HCT116 (cell line): ENCODE results near the gene ROBO1. TPM values are rescaled to one million over a fixed set of nuclear protein-coding genes. Genes with fewer than 3 reads are reported as not detected.

Source experiments
- ATAC-seq: fragments of 200-7000 bp; cut with Tn5 transposase; 2 replicates; pipeline ENCODE4 v1.9.1; 2020; ENCODE audit warnings: mild to moderate bottlenecking, moderate library complexity
- BruUV-seq: library from RNA; stranded (reverse); fragments of 400-500 nt; replicated peaks from 2 replicates; lab custom pipeline; 2021; lab: Mats Ljungman, UMichigan
- CTCF ChIA-PET: fragments of 300-600 bp; sonication (Branson Sonifier 250); formaldehyde crosslinking; loops from one replicate; lab custom pipeline; 2021; ENCODE audit warnings: antibody characterized with exemption; lab: Charles Lee
- POLR2A ChIA-PET: fragments of 300-600, 350-600 bp; sonication (Branson Sonifier 250); formaldehyde crosslinking; loops from one replicate; lab custom pipeline; 2021; ENCODE audit warnings: antibody characterized with exemption; lab: Charles Lee
- RAD21 ChIA-PET, 2 experiments: fragments of 300-600 bp; sonication (Branson Sonifier 250); formaldehyde crosslinking; loops; one replicate each; lab custom pipeline; 2023; ENCODE audit warnings: low total read pairs in 2 of 2; ENCODE audit not compliant: uncharacterized antibody in 2 of 2, unreplicated experiment in 2 of 2, low non-redundant PET in 1 of 2; lab: Charles Lee
- DNase-seq: peaks from one replicate; pipeline ENCODE4 v3.0.0-alpha.2; 2010; ENCODE audit warnings: low read depth, low spot score
- H2AFZ ChIP-seq: fragments of 200-600 bp; shearing (Covaris generic), sonication (generic); 2 replicates; pipeline ENCODE4 v1.6.1; 2017; ENCODE audit warnings: low read depth, mixed run types, mixed read lengths, antibody characterized with exemption, low read length; ENCODE audit not compliant: poor library complexity, severe bottlenecking
- H3K27ac ChIP-seq: 2 replicates; pipeline ENCODE4 v1.5.1; 2012; ENCODE audit warnings: low read depth, low read length
- H3K27me3 ChIP-seq: fragments of 200-600 bp; sonication (generic); 2 replicates; pipeline ENCODE4 v1.6.1; 2016; ENCODE audit warnings: mixed run types, low read length, mixed read lengths; ENCODE audit not compliant: insufficient read depth
- H3K36me3 ChIP-seq, 2 experiments: fragments of 200-500 bp in 1 of 2; fragments of 200-600 bp in 1 of 2; sonication (Bioruptor generic) in 1 of 2; sonication (generic) in 1 of 2; 2 replicates each; pipeline versions ENCODE4 v1.5.1 to v1.6.1; 2014 to 2016; ENCODE audit warnings: low read length in 2 of 2, inconsistent platforms in 1 of 2, mixed read lengths in 1 of 2, mixed run types in 1 of 2; ENCODE audit not compliant: insufficient read depth in 2 of 2, control insufficient read depth in 1 of 2
- H3K4me1 ChIP-seq, 2 experiments: fragments of 200-600 bp in 1 of 2; sonication (generic) in 1 of 2; 2 replicates each; pipeline versions ENCODE4 v1.5.1 to v1.6.1; 2012 to 2017; ENCODE audit warnings: low read length in 2 of 2, inconsistent platforms in 1 of 2, mild to moderate bottlenecking in 1 of 2, mixed read lengths in 1 of 2, mixed run types in 1 of 2, moderate library complexity in 1 of 2; ENCODE audit not compliant: insufficient read depth in 2 of 2, control insufficient read depth in 1 of 2
- H3K4me2 ChIP-seq: fragments of 200-600 bp; sonication (generic); 2 replicates; pipeline ENCODE4 v1.6.1; 2017; ENCODE audit warnings: mixed run types, low read length, mixed read lengths
- H3K4me3 ChIP-seq, 2 experiments: fragments of 200-600 bp in 1 of 2; sonication (generic) in 1 of 2; replicated peaks in 1 of 2; 2 replicates each; pipeline ENCODE4 v1.5.1; 2011 to 2016; ENCODE audit warnings: low read length in 2 of 2, control low read depth in 1 of 2, low read depth in 1 of 2, mild to moderate bottlenecking in 1 of 2, mixed read lengths in 1 of 2, mixed run types in 1 of 2
- H3K79me2 ChIP-seq: fragments of 200-600 bp; sonication (generic); 2 replicates; pipeline ENCODE4 v1.6.1; 2017; ENCODE audit warnings: mild to moderate bottlenecking, mixed run types, low read length, moderate library complexity, mixed read lengths; ENCODE audit not compliant: insufficient read depth
- H3K9ac ChIP-seq: fragments of 200-600 bp; sonication (generic); 2 replicates; pipeline ENCODE4 v1.6.1; 2016; ENCODE audit warnings: low read length, mixed read lengths
- H3K9me2 ChIP-seq: fragments of 200-600 bp; sonication (generic), shearing (Covaris generic); 2 replicates; pipeline ENCODE4 v1.6.1; 2017; ENCODE audit warnings: mixed run types, mild to moderate bottlenecking, moderate library complexity; ENCODE audit not compliant: insufficient read depth
- H3K9me3 ChIP-seq, 2 experiments: fragments of 200-500 bp in 1 of 2; fragments of 200-600 bp in 1 of 2; sonication (Bioruptor generic) in 1 of 2; sonication (generic) in 1 of 2; 2 replicates each; pipeline ENCODE4 v1.6.1; 2014 to 2017; ENCODE audit warnings: low read length in 2 of 2, mixed read lengths in 2 of 2, inconsistent platforms in 1 of 2, low read depth in 1 of 2, mild to moderate bottlenecking in 1 of 2, mixed run types in 1 of 2, moderate library complexity in 1 of 2; ENCODE audit not compliant: control insufficient read depth in 1 of 2, insufficient read depth in 1 of 2
- H4K20me1 ChIP-seq: fragments of 200-600 bp; sonication (generic), shearing (Covaris generic); 2 replicates; pipeline ENCODE4 v1.6.1; 2017; ENCODE audit warnings: mixed run types, mild to moderate bottlenecking, moderate library complexity; ENCODE audit not compliant: insufficient read depth
- CBX3 ChIP-seq: IDR thresholded peaks from 2 replicates; pipeline ENCODE4 v1.6.1; 2012; ENCODE audit warnings: low read depth
- CEBPB ChIP-seq: IDR thresholded peaks from 2 replicates; pipeline ENCODE4 v1.6.1; 2012; ENCODE audit warnings: low read depth
- MAX ChIP-seq: IDR thresholded peaks from 2 replicates; pipeline ENCODE4 v1.6.1; 2012
- REST ChIP-seq: IDR thresholded peaks from 2 replicates; pipeline ENCODE4 v1.6.1; 2012; ENCODE audit warnings: low read depth
- YY1 ChIP-seq: IDR thresholded peaks from 2 replicates; pipeline ENCODE4 v1.6.1; 2011; ENCODE audit warnings: low read length, low read depth, moderate library complexity, mild to moderate bottlenecking; ENCODE audit not compliant: insufficient replicate concordance; ENCODE audit errors: extremely low read depth
- intact Hi-C: fragments of 100-400 bp; cut with micrococcal nuclease; formaldehyde crosslinking; loops from 2 replicates; pipeline ENCODE4 v1.10.0; 2022
- total RNA-seq: library from RNA; stranded (reverse); gene quantifications from one replicate; pipeline ENCODE4 v1.2.1, GENCODE V29; 2021; ENCODE audit not compliant: unreplicated experiment

The ROBO1 gene
- total RNA-seq, 1 experiment from 2014 or later: 0.27 TPM

GRCh38 chr3:79028916-79029315 is 738.9 kb downstream of the ROBO1 start:
- Histone ChIP-seq H3K9ac (no peak overlapping the region), H3K27ac (no peak overlapping the region), H3K36me3 (no peaks in the 10 kb centered on the region), H3K4me1 (no peaks in the 10 kb centered on the region), H3K9me3 (peaks cover 0 to 12% of the 10 kb centered on the region in 2 experiments; a peak in 2 of 4 replicates), H3K79me2 (no peaks in the 10 kb centered on the region), H3K27me3 (no peaks in the 10 kb centered on the region), H3K4me2 (no peak overlapping the region), H4K20me1 (no peaks in the 10 kb centered on the region; the same call in 1 of the 2 replicates), H2AFZ (no peak overlapping the region), H3K9me2 (no peaks in the 10 kb centered on the region), H3K4me3 (no peak overlapping the region)
- ChIA-PET RAD21 (no interaction called here), CTCF (no interaction called here), POLR2A (no interaction called here)
- no peak for TF ChIP-seq CBX3
- no peak for TF ChIP-seq MAX
- DNase-seq (no peak), ATAC-seq (no peak)
- BruUV-seq: no TSS peak
- intact Hi-C loops: no loop called here

- Histone ChIP-seq H3K4me3 (no peak overlapping the region), H3K9me3 (peaks cover 0 to 13% of the 10 kb centered on the region in 2 experiments; a peak in 2 of 4 replicates), H3K36me3 (no peaks in the 10 kb centered on the region), H3K27me3 (no peaks in the 10 kb centered on the region), H3K9ac (no peak overlapping the region), H3K9me2 (no peaks in the 10 kb centered on the region), H4K20me1 (no peaks in the 10 kb centered on the region; the same call in 1 of the 2 replicates), H3K4me2 (no peak overlapping the region), H2AFZ (no peak overlapping the region), H3K27ac (no peak overlapping the region), H3K4me1 (no peaks in the 10 kb centered on the region), H3K79me2 (no peaks in the 10 kb centered on the region)
- no peak for DNase-seq
- no peak for TF ChIP-seq YY1
- TF ChIP-seq CEBPB: no peak
- TF ChIP-seq REST: no peak
- POLR2A ChIA-PET: no interaction called here
- RAD21 ChIA-PET: no interaction called here
- ATAC-seq: no peak
- CTCF ChIA-PET: no interaction called here
- intact Hi-C loops: no loop called here
- no TSS peak for BruUV-seq
Observed at GRCh38 chr3:79027593-79027992, 740.2 kb downstream of the ROBO1 start.
